Stimulated activated CD8-positive, alpha-beta memory T cell treated with anti-CD3 and anti-CD28 coated beads, Interleukin-12 subunit alpha, Interleukin-12 subunit beta, amount 100 ng/mL, for 24 hours (primary cell): ENCODE data around the gene ALS2CL.

Experiments used
- DNase-seq: peaks from one replicate; pipeline ENCODE4 v3.0.0-alpha.2; 2020; ENCODE audit errors: extremely low read depth

The ALS2CL gene

DNA sequence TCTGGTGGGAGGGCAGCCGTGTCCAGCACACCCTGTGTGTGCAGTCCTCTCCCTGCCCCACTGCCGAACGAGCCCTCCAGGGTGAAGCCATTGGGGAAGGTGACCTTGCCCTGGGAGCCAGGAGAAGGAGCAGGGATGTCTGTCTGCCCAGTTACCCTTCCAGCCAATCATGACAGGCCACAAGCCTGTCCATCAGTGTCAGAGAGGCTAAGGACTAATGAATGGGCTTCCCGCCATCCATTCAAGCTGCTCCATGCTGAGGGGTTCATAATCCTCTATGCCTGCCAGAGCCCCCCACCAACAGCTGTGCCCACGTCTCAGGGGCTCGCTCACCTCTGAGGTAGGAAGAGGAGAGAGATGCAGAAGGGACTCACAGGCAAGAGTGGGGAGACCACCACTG, 15.2 kb downstream of the ALS2CL start:
- no peak for DNase-seq

DNA sequence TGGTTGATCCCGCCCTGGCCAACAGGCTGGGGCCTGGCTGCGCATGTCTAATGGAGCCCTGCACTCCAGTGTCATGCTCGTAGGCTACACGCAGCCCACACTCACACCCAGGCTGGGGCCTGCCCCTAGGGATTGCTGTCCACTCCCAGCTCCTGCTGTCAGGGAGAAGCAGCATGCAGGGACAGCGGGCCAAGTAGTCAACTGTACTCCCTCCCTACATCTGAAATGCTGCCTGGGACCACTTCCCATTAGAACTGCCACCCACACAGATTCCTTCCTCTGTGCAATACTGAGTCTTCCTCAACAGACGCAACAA, 16.1 kb downstream of the ALS2CL start:
- DNase-seq, result no peak

DNA sequence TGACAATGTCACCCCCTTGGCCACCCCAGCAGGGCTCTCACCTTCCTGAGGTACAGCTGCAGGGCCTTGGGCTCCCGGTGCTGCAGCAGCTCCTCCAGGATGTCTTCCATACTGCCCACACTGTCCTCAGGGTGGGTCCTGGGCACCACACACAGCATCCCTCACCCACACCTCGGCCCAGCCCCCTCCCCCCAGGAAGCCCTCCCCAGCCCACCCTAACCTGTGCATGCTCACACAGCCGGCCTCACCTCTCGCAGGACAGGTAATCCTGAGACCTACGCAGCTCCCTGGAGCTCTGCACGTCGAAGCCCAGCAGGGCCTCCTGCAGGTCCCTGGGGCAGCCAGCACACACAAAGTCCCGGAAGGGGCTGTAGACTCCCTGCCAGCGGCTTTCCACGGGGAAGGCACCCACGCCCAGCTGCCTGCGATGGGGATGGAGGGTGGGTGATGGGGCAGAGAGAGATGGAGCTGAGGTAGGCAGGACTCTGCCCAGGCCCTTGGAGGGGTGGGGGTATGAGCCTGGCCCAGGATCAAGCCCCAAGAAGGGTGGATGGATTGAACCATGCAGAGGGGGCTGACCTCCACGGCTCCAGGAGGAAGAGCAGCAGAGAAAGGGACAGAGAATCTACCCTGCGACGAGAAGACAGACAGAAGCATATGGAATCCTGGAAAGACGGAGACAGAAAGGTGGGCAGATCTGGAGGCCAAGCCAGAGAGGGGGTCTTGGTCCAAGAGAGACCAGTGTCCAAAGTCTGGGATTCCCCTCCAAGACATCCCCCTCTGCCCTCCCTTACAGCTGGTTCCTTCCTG, 16.7 kb downstream of the ALS2CL start:
- no peak for DNase-seq

DNA sequence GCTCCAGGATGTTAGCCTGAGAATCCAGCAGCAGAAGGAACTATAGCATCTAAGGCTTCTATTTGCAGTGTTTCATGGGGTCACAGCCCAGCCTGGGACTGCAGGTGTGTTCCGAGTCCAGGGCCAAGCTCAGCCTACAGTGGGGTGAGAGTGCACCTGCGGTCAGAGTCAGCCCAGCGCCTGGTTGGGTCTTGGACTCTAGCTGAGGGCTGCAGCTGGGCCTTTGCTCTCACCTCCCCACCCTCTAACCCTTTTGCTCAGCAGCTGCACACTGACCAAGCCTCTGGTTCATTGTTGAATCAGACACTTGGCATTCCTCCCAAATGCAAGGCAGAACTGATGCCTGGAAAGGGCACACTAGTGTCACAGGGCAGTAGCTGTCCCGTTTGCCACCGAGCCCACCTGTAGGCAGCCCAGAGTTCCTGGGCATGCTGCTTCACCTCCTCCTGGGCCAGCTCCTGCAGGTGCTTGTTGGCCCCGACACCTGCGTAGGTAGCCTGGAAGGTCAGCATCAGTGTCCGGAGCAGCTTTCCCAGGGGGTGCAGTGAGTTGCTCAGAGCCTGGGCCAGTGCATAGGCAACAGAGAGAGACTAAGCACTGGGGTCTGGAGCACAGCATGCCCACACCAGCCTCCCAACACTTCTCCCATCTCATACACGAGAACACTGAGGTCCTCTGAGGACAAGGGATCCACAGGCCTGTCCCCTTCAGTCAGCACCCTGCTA, 17.5 kb downstream of the ALS2CL start:
- DNase-seq, result no peak

DNA sequence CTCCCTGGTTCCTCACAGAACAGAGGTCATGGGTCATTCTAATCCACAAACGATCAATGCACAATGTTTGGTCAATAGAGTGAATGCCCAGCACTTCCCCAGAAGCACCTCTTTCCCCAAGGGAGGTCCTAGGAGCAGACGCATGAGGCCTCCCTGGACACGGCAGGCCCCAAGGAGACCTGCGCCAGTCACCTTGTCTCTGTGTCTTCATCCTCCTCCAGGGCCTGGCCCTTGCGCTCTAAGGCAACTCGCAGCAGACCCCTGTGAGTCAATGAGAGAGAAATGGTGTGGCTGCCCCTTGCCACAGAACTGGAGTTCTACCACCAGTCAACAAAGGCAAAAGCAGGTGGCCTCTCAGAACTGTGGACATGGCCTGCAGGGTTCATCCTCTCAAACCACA, 18.1 kb downstream of the ALS2CL start:
- no peak for DNase-seq

DNA sequence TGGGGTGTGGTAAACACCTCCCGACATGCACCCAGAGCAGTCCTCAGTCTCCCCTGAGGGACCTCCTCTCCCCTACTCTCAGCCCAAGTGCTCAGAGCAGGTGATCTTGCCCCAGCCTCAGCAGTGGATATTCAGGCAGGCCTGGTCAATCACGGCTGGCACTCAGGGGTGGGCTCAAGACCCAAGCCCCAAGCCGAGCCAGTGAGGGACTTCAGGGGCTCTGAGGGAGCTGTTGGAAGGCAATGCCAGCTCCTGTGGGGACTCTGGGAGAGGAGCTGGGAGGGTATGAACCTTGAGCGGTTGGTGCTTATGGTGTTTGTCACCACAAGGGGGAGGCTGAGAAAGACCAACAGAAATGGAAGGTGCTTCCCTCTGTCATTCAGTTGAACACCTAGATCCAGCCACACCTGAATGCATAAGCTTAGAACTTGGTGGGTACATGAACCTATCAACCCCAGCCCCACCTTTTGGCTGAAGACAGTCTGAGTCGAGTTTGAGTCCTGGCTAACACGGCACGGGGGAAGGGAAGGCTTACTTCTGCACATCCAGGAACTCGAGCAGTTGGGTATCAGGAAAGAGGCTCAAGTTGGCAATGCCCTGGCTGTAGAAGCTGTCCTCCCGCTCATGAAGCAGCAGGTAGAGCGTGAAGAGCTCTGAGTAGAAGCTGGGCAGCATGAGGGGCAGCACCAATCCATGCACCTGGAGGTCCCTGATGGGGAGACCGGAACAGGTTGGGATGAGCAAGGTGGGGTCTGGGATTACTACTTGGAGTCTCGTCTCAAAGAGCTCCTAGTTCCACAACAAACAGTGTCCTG, 19.2 kb downstream of the ALS2CL start:
- no peak for DNase-seq

DNA sequence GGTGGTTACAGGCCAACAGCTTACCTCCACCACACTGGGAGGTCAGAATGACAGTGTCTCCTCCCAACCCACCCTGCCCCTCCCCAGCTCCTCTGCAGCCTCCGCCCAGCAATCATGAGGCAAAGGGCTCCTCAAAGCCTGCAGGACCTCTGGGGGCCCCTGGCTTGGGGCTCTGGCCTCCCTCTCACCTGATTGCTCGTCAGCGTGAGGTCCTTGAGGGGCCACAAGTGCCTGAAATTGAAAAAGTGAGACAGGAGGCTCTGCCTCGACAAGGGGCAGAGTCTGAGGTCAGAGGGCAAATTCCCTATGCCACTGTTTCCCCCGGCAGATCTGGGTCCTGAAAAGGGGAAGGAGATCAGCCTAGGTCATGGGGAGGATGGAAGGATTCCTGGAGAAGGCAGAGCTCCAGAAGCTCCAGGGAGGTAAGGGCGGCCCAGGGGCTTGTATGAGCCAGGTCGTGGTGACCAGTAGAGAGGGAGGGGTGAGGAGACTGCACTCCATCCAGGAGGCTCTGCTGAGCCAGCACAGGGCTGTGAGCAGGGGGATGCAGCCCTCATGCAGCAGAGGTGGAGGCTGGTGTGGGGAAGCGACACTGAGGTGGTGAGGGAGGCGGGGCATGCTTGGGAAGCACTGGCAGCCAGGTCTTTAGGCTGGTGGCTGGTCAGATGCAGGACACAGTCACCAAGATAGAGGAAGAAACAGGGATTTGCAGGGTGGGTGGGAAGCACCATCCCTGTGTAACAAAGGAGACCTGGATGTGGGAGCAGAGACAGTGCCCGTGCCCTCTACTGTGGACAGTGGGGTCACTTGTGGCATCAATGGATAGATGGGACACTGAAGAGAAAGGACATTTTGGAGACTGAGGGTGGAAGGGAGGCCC, 20.1 kb downstream of the ALS2CL start:
- no peak for DNase-seq

DNA sequence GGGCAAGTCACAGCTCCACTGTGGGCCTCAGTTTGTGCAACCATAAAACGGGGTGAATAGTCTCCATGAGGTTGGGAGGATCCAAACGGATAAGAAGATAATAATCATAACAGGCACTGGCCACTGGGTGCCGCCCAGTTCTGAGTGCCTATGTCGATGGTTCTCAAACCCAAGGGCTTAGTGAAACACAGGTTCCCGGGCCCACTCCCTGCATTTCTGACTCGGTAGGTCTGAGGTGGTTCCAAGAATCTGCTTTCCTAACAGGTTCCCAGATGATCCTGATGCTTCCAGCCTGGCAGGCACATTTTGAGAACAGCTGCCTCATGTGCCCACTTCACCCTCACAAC, 21.2 kb downstream of the ALS2CL start:
- no peak for DNase-seq

DNA sequence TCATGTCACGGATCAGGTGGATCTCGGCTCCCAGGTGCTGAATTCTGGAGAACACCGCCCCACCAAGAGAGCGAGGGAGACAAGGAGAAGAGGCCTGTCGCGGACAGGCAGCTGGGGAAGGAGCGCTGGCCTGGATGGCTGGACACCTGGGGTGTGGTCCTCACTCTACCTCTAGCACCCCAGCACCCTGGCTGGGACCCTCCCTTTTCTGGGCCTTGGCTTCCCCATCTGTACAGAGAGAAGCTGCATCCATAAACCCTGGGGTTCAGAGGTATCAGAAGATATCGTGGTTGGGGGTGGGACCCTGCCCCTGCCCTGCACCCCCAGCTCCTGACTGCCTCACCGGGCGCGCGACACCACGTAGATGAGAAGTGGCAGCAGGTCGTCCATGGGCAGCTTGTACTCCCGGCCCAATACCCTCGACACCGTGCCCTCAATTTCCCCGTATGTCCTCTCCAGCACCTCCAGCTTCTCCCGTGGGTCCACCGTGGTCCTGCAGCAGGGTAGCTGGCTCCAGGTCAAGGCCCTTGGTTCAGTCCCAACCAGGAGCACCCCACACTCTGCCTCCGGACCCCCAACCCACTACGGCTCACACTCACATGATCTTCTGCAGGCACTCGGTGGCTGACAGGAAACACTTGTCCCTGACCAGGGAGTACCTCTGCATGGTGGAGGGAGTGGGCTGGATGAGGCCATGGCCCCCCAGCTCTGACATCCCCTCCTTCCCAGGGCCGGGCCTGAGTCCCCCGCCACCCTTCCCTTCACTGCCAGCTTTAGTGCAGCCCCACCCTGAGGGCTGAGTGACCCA, 21.7 kb downstream of the ALS2CL start:
- DNase-seq, result no peak

DNA sequence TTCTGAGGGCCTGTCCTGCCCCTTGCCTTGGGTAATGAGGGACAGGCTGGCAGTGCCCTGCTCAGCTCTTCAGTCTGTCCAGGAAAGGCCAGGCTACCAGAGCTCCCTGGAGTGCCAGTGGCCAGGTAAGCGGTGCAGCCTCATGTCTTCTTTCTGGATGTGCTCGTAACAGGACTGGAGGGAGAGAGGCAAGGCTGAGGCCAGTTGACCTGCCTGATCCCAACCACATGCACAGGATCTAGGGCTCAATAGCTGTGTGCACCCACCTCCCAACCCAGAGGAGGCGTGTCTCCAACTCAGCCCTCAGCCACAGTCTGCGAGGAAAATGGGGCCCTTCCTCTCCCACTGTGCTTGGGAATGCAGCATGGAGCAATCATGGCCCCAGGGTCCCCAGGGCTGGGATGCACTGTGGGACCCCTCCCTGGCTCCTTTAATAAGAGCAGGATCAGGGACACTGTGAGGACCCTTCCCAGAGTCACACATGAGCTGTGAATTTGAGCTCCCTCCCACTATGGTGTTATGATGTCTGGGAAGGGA, 22.5 kb downstream of the ALS2CL start:
- no peak for DNase-seq

DNA sequence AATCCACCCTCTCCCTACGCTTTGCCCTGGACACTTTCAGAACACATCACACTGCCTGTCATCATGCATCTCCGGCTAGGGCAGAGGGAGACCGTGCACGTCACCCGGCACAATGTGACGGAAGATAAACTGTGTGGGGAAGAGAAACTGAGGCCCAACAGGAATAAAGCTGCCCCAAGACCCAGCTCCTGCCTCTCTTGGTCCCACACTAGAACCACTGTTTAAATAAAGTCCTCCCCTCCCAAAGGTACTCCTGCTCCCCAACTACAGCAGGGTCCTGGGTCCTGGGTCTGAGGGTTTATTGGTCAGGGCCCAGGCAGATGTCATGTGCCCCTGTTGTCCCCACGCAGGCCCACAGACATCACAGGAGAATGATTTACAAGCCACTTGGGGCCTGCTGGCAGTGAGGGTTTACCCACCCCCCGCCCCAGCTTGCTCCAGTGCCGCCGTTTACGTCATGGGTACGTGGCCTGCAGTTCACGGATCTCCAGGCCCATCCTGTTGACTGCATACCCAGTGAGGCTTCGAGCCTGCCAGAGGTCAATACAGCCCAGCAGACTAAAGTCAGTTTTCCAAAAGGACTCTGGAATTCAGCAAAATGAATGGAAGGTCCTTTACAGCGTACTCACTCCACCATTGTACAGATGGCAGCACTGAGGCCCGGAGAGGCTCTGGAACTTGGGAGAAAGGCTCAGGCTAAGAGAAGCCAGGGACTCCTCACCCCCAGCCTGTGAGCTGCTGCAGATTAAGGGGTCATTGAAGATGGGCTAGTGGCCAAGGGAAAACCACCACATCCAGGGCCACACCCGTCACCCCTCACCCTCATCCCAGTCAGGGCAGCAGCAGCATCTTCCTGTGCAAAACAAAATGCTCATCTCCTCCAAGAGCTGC, 23.2 kb downstream of the ALS2CL start:
- no peak for DNase-seq

DNA sequence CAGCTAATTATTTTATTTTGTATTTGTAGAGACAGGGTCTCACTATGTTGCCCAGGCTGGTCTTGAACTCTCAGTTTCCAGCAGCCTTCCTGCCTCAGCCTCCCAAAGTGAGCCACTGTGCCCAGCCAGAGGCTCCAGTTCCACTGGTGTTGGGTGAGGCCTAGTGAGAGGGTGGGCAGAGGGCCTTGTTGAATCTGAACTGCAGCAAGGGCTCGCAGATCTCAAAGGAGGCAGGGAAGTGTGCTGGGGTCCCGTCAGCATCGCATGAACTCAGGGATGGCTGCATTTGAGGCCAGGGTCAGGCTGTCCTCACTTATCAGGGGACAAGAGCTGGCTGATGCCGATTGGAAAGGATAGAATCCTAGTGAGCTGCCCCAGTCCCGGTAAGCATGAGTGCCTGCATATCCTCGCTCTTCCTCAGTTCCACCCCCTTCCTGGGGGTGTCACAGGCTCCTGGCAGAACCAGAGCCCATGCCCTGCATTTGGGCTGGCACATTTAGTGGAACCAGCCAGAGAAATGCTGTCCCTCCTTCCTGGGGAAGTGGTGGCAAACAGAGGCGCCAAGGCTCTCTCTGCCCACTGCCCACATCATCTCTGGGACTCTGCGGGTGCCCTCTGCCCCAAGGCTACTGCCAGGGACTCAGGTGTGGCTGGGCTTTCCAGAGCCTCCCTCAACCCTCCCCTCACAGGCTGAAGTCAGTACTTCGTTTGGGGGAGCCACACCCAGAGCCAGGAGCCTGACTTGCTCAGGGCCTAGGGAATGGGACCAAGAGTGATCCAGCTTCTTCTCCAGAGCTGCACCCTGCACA, 24.1 kb downstream of the ALS2CL start:
- DNase-seq, result no peak

DNA sequence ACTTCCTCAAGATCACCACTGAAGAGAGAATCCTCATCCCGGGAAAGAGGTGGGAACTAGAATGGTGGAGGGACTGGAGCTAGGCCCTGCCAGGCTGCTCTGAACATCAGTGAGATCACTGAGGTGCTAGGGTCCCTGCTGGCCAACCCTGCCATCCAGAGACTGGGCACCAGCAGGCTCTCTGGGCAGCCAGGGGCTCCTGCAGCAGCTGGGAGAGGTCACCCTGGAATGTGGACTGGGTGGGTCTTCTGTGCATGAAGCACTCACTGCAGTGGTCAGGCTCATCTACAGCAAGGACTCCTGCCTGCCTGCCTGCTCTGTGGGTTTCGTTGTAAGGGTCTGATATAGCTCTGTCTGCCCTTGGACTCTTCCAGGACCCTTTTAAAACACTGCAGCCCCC, 24.9 kb downstream of the ALS2CL start:
- DNase-seq, result no peak

DNA sequence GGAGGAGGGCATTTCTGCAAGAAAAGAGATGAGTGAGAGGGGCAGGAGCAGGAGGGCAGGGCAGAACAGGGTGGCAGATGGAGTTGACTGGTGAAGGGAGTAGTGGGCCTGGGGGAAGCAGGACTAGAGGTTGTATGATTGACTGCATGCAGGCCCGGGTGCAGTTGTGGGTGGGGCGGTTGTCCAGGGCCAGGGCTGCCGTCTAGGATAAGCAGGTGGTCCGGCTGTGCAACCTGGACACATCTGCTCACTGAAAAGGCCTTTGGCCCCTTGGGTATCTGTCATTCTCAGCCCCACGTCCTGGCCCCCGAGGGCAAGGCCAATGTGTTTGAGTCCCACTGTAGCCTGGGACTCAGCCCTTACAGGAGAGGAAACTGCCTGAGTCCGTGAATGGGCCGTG, 25.4 kb downstream of the ALS2CL start:
- DNase-seq, result no peak

DNA sequence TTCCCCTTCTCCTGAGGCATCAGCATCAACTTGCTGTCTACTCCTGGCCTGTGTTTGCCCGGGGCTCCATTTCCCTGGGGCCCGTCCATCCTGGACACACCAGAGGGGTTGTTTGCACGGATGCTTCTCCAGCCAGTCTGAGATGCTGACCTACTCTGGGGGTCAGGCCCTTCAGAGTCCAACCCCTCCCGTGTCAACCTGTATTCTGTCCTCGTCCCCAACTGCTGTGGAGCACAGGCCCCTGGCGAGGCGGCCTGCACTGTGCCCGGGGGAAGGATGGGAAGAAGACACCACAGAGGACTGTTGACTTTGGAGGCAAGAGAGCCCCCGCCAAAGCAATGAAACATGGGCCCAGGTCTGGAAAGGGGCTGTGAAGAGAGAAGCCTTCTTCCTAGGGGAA, 25.8 kb downstream of the ALS2CL start:
- DNase-seq, result no peak

DNA sequence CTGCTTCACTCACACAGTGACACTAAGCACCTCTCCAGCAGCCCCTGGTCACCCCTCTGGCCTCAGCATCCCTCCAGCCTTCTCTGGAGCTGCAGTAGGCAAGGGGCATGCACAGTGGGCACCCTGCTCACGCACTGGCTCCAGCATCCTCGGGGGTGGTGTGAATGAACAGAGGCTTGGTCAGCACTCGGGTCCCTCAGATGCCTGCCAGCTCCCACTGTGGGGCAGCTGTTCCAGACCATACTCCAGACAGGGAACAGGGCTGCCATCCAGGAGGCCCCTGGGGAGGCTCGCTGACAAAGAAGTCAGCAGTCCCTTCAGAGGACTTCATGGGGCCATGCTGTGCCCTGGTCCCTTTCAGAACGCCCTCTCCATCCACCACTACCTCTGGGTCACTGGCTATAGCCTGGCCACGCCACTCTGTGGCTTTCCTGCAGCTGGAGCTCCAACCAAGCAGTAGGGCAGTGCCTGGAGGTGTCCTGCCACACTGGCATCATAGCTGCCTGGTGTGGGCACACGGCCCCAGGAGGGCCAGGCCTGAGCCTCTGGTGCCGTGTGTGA, 26.3 kb downstream of the ALS2CL start:
- no peak for DNase-seq

DNA sequence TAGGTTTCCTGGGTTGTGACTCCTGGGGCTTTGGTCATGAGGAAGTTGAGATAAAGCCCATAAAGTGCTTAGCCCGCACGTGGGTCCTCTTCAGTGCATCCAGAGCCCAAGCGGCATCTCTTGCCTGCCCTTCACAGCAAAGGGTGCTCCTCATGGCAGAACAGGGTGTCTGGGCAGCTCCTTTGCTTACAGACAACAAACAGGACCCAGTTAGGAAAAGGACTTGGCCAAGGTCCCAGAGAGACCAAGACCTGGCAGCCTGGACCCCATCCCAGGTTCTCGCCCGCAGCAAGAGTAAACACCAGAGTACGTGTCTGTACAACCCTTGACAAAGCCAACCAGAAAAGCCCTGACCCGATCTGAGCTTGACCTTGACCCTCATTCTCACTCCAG, 27.0 kb downstream of the ALS2CL start:
- no peak for DNase-seq

DNA sequence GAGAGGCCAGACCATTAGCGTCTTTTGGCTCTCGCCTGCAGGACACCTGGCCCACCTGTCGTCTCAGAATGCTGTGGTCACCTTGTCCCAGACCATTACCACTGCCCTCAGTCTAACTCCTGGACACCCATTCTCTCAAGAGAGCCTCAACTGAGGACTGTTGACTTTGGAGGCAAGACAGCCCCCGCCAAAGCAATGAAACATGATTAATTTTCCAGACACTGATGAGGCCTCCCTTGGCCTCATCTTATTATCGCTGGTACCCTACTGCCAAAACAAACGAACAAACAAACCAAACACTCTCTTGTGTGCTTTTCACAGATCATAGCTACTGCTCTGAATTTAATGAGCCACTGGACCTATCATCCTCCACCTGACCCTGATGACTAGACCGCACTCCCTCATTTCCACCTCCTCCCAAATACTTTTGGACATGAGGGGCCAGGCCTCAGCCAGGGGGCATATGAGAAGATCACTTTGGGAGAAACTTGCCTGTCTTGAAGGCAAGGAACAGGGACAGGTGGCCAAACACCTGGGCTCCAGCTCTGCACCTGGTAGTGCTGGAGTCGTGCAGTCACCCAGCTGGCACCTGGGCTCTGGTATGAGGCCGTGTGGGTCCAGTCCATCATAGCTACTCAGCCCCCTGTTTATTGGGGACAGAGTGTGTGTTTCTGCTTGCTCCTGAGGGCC, 27.6 kb downstream of the ALS2CL start:
- DNase-seq, result no peak
